ENCODE results near the gene SERPINB6.

DNA sequence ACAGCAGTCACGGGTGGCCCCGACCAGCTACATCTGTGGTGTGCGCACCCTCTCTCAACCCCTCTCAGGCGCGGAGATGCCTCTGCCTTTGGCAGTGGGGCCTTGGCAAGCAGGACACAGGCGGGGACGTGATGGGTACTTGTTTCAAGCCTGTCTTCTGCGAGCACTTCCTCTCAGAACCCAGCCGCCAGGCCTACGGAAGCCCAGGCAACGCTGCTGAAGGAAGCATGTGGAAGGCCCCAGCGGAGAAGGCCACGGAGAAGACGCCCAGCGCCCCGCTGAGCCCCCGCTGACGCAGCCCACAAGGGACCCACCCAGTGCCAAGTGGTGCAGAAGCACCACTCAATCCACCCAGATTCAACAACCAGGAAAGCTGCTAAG lies 13.0 kb downstream of the SERPINB6 start:
- TF ChIP-seq, protein P1, sequence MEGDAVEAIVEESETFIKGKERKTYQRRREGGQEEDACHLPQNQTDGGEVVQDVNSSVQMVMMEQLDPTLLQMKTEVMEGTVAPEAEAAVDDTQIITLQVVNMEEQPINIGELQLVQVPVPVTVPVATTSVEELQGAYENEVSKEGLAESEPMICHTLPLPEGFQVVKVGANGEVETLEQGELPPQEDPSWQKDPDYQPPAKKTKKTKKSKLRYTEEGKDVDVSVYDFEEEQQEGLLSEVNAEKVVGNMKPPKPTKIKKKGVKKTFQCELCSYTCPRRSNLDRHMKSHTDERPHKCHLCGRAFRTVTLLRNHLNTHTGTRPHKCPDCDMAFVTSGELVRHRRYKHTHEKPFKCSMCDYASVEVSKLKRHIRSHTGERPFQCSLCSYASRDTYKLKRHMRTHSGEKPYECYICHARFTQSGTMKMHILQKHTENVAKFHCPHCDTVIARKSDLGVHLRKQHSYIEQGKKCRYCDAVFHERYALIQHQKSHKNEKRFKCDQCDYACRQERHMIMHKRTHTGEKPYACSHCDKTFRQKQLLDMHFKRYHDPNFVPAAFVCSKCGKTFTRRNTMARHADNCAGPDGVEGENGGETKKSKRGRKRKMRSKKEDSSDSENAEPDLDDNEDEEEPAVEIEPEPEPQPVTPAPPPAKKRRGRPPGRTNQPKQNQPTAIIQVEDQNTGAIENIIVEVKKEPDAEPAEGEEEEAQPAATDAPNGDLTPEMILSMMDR (IDR thresholded peaks at IDR 0.05), result no peak
- no peak for TF ChIP-seq POLR2A (IDR thresholded peaks at IDR 0.05)

All from stomach (tissue), 4 donors.